Left renal cortex interstitium (tissue), 4 donors: ENCODE measurements around the gene LARP6. TPM values are rescaled to one million over a fixed set of nuclear protein-coding genes. Genes with fewer than 3 reads are reported as not detected.
"Not testable (repeated sequence)": the region's sequence is repeated elsewhere in the genome, so short reads cannot be mapped to it uniquely, and the experiment has no call there.

Experiments
- DNase-seq, 4 donors: peaks; one replicate each; pipeline ENCODE4 v3.0.0-alpha.2; 2013; ENCODE audit warnings: low read depth in 4 of 4, low spot score in 2 of 4, missing footprints in 1 of 4
- polyA plus RNA-seq, 4 donors: library from polyadenylated mRNA; unstranded; fragments of 120-200 nt; gene quantifications; one replicate each; pipeline ENCODE4 v1.2.1, GENCODE V29; 2013; ENCODE audit not compliant: insufficient read length in 4 of 4

The LARP6 gene
- polyA plus RNA-seq, 4 donors = 13.8 to 23.4 (median 17.3) TPM

DNA sequence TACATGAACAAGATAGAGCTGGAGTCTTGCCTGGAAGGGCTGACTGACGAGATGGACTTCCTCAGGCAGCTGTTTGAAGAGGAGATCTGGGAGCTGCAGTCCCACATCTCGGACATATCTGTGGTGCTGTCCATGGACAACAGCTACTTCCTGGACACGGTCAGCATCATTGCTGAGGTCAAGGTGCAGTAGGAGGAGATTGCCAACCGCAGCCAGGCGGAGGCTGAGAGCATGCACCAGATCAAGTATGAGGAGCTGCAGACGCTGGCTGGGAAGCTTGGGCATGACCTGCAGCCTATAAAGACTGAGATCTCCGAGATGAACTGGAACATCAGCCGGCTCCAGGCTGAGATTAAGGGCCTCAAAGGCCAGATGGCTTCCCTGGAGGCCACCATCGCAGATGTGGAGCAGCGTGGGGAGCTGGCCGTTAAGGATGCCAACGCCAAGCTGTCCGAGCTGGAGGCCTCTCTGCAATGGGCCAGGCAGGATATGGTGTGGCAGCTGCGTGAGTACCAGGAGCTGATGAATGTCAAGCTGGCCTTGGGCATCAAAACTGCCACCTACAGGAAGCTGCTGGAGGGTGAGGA lies 5.5 kb upstream of the LARP6 start:
- DNase-seq = no peak

DNA sequence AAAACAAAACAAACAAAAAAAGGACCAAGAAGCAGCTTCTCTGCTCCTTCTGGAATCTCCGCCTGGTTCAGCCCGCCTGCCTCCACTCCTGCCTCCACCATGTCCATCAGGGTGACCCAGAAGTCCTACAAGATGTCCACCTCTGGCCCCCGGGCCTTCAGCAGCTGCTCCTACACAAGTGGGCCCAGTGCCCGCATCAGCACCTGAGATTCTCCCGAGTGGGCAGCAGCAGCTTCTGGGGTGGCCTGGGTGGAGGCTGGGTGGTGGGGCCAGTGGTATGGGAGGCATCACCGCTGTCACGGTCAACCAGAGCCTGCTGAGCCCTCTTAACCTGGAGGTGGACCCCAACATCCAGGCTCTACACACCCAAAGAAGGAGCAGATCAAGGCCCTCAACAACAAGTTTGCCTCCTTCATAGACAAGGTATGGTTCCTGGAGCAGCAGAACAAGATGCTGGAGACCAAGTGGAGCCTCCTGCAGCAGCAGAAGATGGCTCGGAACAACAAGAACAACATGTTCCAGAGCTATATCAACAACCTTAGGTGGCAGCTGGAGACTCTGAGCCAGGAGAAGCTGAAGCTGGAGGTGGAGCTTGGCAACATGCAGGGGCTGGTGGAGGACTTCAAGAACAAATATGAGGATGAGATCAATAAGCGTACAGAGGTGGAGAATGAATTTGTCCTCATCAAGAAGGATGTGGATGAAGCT lies 4.8 kb upstream of the LARP6 start:
- DNase-seq = not testable (repeated sequence)

DNA sequence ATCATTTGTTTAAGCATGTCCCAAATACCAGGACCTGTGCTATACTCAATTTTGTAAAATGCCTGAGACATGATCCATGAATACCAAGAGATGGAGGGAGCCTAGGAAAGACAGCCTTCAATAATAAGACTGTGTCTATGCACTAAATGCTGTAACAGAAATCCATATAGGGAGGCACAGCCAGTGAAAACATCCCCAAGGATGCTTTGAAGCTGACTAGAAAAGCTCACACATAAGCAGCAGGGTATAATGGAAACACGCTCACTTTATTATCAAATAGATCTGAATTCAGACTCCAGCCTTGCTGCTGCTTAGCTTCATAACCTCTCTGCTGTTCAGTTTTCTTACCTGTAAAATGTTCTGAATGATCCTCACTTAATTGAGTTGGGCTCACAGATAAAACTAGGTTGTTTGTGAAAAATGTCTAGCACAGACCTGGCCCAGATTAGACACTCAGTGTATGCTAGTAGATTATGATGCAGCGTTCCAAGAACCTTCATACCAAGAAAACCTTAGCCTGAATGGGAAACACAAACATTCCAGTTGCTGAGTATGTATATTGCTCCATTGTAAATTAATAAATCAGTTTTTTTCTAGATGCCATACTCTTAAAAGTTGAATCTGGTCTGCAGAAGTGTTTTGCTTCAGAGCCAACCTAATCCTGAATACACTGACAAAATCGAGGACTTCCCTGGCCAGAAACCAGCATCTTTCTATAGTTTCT lies 3.8 kb upstream of the LARP6 start:
- DNase-seq = no peak

DNA sequence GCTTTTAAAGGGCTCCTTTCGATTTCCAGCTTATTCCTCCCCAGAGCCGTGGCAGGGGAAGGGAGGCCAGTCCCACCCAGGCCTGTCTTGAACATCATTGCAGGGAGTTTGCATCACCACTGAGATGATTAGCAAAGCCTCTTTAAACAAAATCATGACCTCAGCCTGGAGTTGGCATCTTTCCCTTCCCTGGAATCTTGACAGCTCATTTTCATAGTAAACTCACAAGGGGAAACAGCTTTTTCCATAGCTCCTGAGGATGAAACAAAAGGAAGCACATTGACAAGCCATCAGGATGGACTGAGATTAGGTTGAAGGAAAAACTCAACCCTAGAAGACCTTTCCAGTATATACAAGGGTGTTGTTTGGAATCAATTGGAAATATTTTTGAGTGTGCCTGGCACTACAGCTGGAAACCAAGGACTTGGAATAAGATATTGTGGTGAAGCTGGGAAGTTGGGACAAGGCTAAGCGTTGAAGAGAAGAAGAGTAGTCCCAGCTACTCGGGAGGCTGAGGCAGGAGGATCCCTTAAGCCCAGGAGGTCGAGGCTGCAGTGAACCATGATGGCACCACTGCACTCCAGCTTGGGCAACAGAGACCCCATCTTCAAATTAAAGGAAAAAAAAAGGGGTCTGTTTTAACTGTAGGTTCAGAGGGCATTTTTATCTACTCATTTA lies 3.1 kb upstream of the LARP6 start:
- DNase-seq = no peak

DNA sequence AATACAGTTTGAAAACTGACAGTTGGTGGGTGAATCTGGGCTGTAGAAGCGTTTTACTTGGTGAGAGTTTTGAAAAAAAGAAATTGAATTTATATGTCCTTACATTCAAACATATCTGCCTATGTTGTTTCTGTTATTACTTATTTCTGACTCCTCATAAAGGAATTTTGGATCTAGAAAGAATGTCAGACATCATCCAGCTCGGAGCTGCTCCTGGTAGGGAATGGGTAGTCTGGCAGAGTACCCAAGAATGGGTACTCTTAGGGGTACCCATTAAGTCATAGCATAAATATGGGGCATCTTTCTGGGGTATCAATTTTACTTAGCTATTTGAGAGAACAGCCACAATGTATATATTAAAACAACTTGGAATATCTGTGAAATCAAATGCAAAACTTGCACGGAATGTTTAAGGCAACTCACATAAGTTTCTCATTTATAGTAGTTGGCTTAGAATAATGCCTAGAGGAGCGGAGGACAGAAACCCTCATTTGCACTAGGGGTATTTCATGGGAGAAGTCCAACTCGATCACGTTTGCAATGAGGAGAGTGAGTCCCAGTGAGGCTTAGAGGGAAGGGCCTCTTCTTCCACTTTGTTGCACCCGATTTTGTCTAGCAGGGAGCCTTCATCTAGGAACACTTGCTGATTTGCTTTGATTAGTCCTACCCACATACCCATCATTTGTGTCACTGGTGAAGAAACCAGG lies 2.4 kb upstream of the LARP6 start:
- no peak for DNase-seq

DNA sequence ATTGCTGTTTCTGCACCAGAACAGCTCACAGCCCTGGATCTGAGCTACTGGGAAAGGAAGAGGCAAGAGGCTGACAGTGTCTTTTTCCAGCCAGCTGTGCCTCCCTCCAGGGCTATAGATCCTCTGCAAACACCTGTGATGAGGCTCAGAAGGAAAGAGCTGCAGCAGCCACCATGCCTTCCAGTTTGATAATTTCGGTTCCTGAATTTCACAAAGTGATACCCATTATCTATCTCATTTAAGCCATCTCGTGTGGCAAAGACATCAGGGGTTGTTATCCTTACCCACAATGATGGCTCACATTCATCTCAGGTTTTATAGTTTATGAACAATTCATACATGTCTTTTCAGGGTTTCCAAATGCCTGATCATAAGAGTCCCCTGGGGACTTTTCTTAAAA lies 1.8 kb upstream of the LARP6 start:
- DNase-seq = no peak

DNA sequence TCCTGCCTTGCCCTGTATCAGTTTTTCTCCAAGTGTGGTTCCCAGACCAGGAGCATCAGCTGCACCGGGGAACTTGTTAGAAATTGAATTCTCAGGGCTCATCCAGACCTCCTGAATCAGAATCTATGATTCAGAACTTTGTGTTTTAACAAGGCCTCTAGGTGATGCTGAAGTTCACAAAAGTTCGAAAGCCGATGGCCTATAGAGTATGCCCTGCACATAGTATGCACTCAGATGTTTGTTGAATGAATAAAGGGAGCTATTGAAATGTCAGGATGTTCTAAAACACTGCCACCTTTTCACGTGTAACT lies 664 bp upstream of the LARP6 start:
- DNase-seq = no peak

DNA sequence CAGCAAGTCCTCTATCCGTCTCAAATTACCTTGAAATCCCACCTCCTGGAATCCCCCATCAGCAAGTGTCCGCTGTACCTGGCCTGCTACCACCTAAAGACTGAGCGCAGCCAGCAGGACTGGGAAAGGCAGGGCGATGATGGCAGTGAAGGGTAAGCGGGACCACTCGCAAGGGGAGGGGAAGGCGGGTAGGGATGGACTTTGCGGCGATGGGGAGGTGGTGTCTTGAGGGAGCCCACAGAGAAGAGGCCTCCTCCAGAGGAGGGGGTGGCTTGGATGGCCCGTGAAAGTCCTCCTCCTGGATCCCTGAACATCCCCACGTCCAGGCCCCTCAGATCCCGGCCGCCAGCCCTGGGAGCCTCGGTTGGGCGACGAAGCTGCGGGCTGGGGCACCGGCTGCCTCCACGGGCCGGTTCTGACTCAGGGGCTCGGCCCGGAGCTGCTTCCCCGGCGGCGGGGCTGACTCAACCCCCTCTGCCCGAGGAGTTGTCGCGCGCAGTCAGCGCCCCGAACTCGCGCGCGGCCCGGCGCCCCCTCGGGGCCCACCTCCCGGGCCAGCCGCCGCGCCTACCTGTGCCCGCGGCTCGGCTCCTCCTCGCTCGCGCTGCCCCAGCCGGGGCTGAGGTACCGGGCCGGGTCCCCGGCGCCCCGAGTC lies 512 bp downstream of the LARP6 start:
- peak in 2 of 4 donors; percentile 36 to 49 for DNase-seq

DNA sequence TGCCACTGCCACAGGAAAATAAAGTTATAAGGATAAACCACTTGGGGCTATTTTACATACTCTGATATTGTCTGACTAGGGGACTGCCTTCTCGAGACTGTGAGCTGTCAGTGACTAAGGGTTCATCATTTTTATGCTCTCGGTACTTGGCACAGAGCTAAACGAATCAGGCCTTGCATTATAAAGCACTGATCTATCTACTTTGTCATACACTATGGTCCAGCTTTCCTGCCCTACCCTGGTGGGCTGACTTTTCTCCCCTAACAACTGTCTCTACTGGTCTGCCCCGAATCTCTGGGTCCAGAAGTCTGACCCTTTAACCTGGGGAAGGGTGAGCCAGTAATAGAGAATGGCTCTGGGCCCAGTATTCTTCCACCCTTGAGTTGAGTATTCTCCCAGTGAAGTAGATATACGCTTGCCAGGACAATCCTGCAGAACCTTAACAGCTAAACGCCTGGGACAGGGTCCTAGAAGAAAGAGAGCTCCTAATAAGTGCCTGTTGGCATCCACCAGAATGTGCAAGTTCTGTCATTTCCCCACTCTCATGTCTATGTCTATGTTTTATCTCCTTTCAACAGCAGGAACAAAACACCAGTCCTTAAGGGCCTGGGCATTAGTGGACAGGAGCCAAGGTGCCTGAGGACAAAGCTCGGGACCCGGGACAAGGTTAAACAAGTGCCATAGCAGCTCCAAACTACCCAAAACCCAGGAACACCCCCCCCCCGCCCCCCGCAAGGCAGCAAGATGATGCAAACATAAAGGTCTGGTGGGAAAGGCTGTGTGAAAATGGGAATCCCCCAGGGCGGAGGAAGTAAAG lies 1.2 kb downstream of the LARP6 start:
- DNase-seq = no peak

DNA sequence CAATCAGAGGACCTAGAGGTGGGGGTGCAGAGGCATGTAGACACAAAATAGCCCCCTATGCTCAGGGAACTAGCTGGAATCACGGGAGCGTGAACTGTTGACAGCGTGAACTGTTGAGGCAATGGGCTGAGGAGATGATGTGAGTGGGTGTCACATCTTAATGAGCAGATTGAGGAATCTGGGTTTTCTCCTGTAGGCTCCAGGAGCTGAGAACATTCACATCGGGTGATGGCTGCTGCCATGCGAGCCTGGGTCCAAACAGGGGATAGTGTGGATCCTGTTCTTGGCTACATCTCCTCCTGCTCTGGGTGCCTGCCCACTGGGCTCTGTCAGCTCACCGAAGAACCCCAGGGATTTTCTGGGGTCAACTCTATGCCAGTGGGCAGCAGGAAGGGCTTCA lies 2.1 kb downstream of the LARP6 start:
- no peak for DNase-seq

DNA sequence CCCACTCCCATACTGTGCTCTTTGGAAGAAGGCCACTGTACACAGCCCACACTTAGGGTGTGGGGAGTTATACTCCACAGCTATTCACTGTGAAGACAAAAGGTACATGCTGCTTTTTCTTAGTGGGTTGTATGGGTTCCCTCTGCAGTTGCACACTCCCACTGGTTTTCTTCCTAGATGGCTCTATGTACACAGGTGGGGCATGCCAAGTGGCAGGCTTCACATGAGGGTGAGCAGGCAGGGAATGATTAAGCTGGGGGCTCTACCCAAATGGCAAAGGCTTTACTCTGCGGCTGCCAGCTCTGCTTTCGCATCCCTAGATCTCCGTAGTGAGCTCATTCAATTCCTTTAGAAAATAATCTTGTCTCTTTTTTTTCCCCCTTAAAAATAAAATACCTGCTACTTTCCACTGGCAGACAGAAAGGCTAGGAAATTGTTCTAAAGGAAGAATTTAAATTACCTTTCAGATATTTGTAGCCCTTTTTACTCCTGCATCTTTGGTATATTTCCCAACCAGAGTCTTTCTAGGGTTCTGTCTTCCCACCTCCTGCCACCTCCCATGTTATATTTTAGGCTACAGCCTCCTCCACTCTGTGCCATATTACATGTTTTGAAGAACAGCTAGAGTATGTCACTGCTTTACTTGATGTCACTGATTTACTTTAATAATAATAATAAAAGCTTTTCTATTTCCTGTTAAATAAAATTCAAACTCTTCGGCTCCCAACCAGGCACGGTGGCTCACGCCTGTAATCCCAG lies 8.2 kb downstream of the LARP6 start:
- no peak for DNase-seq

DNA sequence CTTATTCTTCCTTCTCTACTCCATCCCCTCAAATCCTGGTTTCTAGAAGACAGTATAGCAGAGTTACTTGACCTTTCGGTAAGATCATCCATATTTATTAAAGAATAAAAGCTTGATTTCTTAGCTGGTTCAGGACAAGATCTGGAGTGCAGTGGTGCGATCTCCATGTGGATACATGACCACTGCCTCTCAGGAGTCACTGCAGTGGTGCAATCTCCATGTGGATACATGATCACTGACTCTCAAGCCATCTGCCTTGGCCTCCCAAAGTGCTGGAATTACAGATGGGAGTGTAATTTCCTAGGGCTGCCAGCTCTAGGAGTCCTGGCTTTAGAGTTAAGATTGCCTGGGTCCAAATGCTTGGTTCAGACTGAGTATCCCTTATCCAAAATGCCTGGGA lies 16.5 kb downstream of the LARP6 start:
- DNase-seq = no peak

DNA sequence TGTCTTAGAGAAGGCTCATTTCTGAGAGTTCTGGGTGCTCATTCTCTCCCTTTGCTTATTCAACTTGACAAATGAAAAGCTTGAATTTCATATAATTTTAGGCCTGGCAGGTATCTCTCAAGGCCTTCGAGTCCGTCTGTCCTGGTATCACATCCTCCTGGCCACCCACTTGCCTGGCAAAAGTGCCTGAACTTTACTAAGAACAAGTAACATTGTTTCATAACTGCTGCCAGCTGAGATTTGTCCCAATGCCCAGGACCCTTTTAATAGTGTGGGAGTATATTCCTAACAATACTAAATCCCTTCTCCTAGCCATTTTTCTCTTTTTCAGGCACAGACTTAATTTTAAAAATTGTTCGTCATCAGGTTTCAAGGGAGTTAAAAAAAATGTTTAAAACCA lies 18.1 kb downstream of the LARP6 start:
- DNase-seq = no peak

DNA sequence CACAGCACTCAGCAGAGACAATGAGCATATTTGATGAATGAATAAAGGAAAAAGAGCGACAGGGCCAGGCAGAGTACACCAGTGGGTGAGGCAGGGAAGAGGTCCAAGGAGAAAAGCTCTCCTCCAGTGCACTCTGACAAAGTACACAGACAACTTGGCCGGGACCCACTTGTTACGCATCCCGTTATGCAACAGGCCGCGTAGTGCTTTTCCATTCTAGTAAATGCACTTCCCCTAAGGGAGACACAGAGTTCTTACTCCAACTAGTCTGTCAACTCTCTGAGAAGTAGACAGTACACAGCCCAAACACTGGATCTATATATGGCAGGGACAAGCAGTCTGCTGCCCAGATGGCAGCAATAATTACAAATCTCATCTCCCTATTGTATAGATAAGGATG lies 18.5 kb downstream of the LARP6 start:
- DNase-seq = no peak

DNA sequence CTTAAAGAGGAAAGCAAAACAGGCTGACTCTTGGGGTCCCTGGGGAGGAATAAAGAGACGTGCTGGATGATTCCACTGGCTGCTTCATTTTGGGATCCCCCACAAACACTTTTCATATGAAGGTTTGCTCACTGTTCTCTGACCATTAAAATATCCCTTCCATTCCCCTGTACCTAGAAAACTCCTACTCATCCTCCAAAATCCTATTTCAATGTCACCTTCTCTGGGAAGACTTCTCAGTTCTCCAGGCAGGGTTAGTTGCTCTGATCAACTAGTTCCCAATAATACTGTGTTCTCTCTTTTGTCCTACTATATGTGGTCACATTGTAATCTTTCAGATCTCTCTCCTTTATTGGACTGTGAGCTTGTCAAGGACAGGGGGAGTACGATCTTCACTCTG lies 19.0 kb downstream of the LARP6 start:
- DNase-seq = no peak

DNA sequence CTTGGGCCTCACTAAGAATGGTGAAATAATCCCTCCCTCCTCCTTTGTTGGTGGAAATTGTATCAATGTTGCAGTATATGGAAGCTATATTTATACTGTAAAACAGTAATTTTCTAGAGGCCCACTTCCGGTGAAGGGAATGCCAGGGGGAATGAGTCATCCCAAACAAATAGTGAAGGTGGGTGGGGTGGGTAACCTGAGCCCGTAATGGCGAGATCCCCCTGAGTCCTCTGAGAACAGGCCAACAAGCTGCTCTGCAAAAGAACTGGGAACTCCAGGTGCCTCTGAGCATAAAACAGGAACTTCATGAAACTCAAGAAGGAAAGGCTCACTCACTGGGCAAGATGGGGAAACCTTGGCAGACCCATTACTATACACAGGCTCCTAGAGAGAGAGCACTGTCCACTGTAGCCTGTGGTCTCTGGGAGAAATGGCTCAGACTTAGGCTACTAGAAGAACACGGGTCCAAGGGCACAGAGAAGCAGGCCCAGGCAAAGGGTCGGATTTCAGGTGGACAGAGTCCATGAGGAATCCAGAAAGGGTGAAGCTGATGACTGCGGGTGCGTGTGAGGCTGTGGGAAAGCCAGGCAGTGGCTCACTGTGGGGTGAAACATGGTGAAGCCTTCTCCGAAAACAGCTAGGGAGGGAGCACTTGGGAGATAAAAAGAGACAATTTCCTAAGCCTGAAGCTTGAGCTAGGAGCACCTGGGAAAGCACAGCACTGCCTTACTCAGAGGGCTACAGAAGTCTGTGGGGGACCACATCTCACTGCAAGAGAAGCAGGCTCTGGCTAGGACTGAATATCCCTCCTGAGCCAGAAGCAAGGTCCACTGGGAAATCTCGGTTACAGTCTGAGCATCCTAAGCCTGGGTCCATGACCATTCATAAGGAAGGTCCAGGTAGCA lies 19.8 kb downstream of the LARP6 start:
- DNase-seq = no peak

DNA sequence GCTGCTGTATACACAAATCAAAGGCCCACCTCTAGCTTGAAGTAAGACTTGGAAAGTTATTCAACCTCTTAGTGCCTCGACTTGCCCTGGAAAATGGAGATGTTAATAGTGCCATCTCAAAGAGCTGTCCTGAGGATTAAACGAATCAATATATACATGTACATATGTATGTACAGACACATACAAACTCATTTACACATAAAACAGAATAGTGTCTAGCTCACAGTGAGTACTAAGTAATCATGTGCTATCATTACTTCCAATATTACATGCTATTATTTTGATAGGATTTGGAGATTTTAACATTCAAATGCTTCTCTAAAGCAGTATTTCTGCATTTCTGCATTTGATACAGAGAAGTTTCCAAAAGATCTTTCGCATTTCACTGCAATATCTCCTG lies 20.5 kb downstream of the LARP6 start:
- no peak for DNase-seq

DNA sequence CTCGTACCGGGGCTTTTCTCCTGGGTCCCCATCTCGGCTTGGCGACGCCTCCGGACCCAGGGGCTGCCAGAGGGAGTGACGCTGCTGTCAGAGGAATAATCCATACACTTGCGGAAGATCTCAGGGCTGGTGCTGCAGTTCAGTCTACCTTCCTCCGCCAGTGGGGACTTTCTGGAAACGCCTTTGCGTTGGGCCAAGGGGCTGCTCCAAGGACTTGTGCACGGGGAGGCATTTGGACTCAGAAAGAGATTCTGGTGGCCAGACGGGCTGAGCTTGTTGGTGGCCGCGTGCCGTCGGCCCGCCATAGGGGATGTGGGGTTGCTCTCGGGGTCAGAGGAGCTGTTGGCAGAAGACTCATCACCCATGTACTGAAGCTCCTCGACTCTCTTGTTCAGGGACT lies 21.8 kb downstream of the LARP6 start:
- DNase-seq = no peak
